Osteocyte (in vitro differentiated cells): ENCODE measurements around the gene IDUA. TPM values are rescaled to one million over a fixed set of nuclear protein-coding genes. Genes with fewer than 3 reads are reported as not detected.
A peak's percentile ranks its signal among the peaks of the same experiment; 100 is the strongest.
"Not testable (repeated sequence)": the region's sequence is repeated elsewhere in the genome, so short reads cannot be mapped to it uniquely, and the experiment has no call there.

Experiments
- DNase-seq: peaks from one replicate; pipeline ENCODE4 v3.0.0; 2021; ENCODE audit warnings: mixed read lengths; ENCODE audit not compliant: unreplicated experiment; ENCODE audit errors: extremely low spot score
- H3K27ac Mint-ChIP-seq: one replicate; pipeline ENCODE4 v1.8.0; 2021; ENCODE audit warnings: mild to moderate bottlenecking, mixed read lengths; ENCODE audit not compliant: unreplicated experiment
- H3K27me3 Mint-ChIP-seq: one replicate; pipeline ENCODE4 v1.8.0; 2021; ENCODE audit warnings: mixed read lengths; ENCODE audit not compliant: unreplicated experiment
- H3K36me3 Mint-ChIP-seq: one replicate; pipeline ENCODE4 v1.8.0; 2021; ENCODE audit warnings: mixed read lengths; ENCODE audit not compliant: unreplicated experiment
- H3K4me1 Mint-ChIP-seq: one replicate; pipeline ENCODE4 v1.8.0; 2021; ENCODE audit warnings: mixed read lengths; ENCODE audit not compliant: unreplicated experiment
- H3K4me3 Mint-ChIP-seq: one replicate; pipeline ENCODE4 v1.8.0; 2021; ENCODE audit warnings: mild to moderate bottlenecking, moderate library complexity, mixed read lengths; ENCODE audit not compliant: unreplicated experiment
- H3K9me3 Mint-ChIP-seq: one replicate; pipeline ENCODE4 v1.8.0; 2021; ENCODE audit warnings: mixed read lengths; ENCODE audit not compliant: unreplicated experiment
- total RNA-seq: library from RNA; stranded (reverse); gene quantifications from 2 replicates; pipeline ENCODE4 v1.2.1, GENCODE V29; 2021
- TF ChIP-seq, protein P1 (sequence below): fragments of 200-600 bp; sonication (generic); IDR thresholded peaks from 2 replicates; pipeline ENCODE4 v1.5.0; 2021; ENCODE audit warnings: antibody characterized with exemption, mild to moderate bottlenecking, moderate library complexity

IDUA gene
- total RNA-seq, 1 donor from 2014 or later: 67.8 TPM

DNA sequence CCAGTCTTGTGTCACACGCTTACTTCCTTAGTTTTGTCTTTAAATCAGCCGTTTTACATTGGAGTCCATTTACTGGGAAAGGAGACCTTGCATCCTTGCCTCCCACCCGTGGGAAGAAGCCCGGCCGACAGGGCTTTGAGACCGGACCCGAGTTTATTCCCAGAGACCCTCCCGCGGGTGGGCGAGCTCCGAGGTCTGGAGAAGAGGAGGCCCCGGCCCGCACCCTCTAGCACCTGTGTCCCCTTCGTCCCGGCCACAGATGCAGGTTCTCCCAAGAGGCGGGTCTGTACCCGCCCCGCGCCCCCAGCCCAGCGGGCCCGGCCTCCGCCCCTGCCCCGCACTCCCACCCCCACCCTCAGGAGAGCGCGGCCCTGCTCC is 10.1 kb downstream of the IDUA start:
- Mint-ChIP-seq H3K4me1 (peaks cover 9% of the 10 kb centered on the region), H3K36me3 (no peaks in the 10 kb centered on the region), H3K9me3 (no peaks in the 10 kb centered on the region), H3K27me3 (no peaks in the 10 kb centered on the region), H3K27ac (no peak overlapping the region), H3K4me3 (peak overlapping the region; percentile 35)
- no peak for DNase-seq
- TF ChIP-seq, protein P1, sequence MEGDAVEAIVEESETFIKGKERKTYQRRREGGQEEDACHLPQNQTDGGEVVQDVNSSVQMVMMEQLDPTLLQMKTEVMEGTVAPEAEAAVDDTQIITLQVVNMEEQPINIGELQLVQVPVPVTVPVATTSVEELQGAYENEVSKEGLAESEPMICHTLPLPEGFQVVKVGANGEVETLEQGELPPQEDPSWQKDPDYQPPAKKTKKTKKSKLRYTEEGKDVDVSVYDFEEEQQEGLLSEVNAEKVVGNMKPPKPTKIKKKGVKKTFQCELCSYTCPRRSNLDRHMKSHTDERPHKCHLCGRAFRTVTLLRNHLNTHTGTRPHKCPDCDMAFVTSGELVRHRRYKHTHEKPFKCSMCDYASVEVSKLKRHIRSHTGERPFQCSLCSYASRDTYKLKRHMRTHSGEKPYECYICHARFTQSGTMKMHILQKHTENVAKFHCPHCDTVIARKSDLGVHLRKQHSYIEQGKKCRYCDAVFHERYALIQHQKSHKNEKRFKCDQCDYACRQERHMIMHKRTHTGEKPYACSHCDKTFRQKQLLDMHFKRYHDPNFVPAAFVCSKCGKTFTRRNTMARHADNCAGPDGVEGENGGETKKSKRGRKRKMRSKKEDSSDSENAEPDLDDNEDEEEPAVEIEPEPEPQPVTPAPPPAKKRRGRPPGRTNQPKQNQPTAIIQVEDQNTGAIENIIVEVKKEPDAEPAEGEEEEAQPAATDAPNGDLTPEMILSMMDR: no peak

- TF ChIP-seq, protein P1: no peak
- Mint-ChIP-seq H3K36me3 (no peaks in the 10 kb centered on the region), H3K4me1 (peaks cover 5% of the 10 kb centered on the region), H3K27me3 (no peaks in the 10 kb centered on the region), H3K27ac (no peak overlapping the region), H3K4me3 (no peak overlapping the region), H3K9me3 (no peaks in the 10 kb centered on the region)
- DNase-seq: no peak
Observed at GRCh38 chr4:997375-998071, 10.7 kb downstream of the IDUA start.

DNA sequence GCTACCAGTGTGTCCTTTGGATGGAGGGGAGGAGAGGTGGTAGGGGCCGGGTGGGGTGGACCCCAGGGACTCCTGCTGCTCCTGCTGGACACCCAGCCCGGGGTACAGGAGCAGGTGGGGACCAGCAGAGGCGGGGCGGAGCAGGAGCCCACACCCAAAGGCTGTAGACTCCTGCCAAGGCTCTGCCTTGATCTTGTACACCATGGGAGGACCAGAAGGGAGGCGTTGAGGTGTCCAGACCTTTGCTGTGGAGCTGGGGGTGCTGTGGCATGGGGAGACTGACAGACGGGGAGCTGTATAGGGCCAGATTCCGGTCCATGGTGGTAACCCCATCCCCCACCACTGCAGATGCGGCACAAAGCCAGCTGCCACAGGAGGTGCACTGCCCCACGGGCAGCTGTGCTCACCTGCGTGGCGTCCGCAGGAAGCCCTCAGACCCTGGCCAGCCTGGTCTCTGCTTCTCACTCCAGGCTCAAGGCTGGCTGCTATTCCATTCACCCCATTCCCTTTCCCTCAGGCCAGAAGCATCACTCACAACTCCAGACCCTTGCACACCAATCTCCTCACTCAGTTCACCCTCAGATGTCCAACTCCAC is 11.3 kb downstream of the IDUA start:
- H3K9me3 Mint-ChIP-seq: no peaks in the 10 kb centered on the region
- no peak for DNase-seq
- no peak overlapping the region for H3K27ac Mint-ChIP-seq
- TF ChIP-seq, protein P1: no peak
- no peak overlapping the region for H3K4me3 Mint-ChIP-seq
- no peaks in the 10 kb centered on the region for H3K27me3 Mint-ChIP-seq
- peaks cover 2% of the 10 kb centered on the region for H3K4me1 Mint-ChIP-seq
- no peaks in the 10 kb centered on the region for H3K36me3 Mint-ChIP-seq

- H3K4me1 Mint-ChIP-seq, H3K36me3 Mint-ChIP-seq, DNase-seq, H3K27me3 Mint-ChIP-seq, H3K9me3 Mint-ChIP-seq, H3K27ac Mint-ChIP-seq, H3K4me3 Mint-ChIP-seq: not testable (repeated sequence)
Observed at GRCh38 chr4:999240-999863, 12.5 kb downstream of the IDUA start.

- Mint-ChIP-seq H3K27ac (no peak overlapping the region), H3K27me3 (no peaks in the 10 kb centered on the region), H3K9me3 (no peaks in the 10 kb centered on the region), H3K4me1 (peaks cover 2% of the 10 kb centered on the region), H3K36me3 (no peaks in the 10 kb centered on the region), H3K4me3 (no peak overlapping the region)
- TF ChIP-seq, protein P1: no peak
- DNase-seq: no peak
Observed at GRCh38 chr4:999882-1000425, 13.1 kb downstream of the IDUA start.
